GM10248 (cell line): ENCODE results near the gene AP3M1.

Source experiments
- CTCF ChIA-PET: fragments of 300-600 bp; sonication (Branson Sonifier 250); formaldehyde crosslinking; extraction: SDS; loops from one replicate; lab custom pipeline; 2021; ENCODE audit warnings: antibody characterized with exemption; lab: Yijun Ruan, JAX
- POLR2A ChIA-PET: fragments of 350-650 bp; sonication (Branson Sonifier 250); formaldehyde crosslinking; extraction: SDS; loops from one replicate; lab custom pipeline; 2020; ENCODE audit warnings: antibody characterized with exemption; lab: Yijun Ruan, JAX
- DNase-seq: peaks from one replicate; pipeline ENCODE4 v3.0.0; 2012; ENCODE audit errors: extremely low spot score
- CTCF ChIP-seq: IDR thresholded peaks from 2 replicates; pipeline ENCODE4 v1.5.1; 2012; ENCODE audit warnings: mild to moderate bottlenecking, low read depth; ENCODE audit errors: extremely low read depth, missing control alignments, control extremely low read depth

Gene AP3M1

DNA sequence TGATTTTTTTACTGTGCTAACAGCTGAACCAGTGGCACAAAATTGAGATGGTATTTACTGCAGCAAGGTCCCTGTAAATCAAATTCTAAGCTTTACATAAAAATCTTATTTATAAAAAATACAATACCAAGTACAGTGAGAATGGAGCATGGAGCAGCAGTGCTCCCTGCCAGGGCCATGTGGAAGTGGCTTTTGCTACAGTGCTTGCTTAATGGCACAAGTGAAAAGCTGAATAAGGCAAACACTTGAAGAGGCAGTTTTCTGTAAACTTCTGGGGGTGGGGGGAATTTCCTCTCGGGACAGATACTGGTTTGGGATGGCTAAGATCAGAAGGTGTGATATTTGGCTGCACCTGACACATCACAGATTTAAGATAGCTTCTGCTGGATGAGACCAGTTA is 27.5 kb downstream of the AP3M1 start:
- POLR2A ChIA-PET: interaction anchor here (0.6 kb wide), 1 partner anchor 34 kb away, joined by 3 read pairs; no protein-coding TSS in a partner anchor
- DNase-seq: no peak

DNA sequence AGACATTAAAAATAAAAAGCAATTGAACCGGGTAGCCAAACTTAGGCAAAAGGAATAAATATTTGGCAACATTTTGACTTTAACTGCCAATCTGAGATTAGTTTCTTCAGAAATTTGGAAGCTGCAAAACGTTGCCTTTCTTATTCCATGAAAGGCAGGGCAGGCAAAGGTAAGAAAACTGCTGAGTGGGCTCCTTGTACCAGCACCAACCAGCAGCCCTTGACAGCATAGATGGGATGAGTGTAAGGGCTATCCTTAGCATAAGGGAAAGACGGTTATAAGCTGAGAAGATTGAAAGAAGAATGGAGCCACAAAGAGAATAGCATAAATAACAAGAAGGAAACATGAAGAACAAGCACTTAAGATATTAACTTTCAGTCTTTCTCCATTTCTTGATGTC is 28.6 kb downstream of the AP3M1 start:
- DNase-seq: no peak
- no peak for TF ChIP-seq CTCF
- CTCF ChIA-PET: interaction anchor here (5.3 kb wide), 1 partner anchor 17 kb away, joined by 31 read pairs; no protein-coding TSS in a partner anchor
- POLR2A ChIA-PET: no interaction called here

More for the DNA sequence above, 27.5 kb downstream of the AP3M1 start:
- TF ChIP-seq CTCF: no peak
- CTCF ChIA-PET: interaction anchor here (0.8 to 5.3 kb wide), 6 partner anchors 10 to 50 kb away, joined by 3 to 31 read pairs (median 4); no protein-coding TSS in a partner anchor

DNA sequence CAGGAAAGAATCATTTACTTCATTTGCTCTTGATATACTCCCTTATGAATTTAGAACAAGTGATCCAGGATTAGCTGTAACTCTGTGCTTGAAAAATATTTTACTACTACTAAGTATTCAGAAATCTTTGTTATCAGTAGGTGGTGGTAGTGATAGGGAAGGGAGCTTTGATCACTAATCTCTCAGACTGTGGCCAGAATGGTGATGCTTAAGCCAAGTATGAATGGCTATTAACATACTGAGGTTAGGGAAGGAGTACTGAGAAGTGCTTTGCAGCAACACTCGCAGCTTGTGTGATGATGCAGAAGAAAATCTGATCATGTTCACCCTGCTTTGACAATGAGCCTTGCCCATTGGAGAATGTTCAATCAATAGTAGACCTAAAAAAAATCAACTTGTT is 29.3 kb downstream of the AP3M1 start:
- ChIA-PET CTCF (no interaction called here), POLR2A (no interaction called here)
- no peak for TF ChIP-seq CTCF
- DNase-seq: no peak

DNA sequence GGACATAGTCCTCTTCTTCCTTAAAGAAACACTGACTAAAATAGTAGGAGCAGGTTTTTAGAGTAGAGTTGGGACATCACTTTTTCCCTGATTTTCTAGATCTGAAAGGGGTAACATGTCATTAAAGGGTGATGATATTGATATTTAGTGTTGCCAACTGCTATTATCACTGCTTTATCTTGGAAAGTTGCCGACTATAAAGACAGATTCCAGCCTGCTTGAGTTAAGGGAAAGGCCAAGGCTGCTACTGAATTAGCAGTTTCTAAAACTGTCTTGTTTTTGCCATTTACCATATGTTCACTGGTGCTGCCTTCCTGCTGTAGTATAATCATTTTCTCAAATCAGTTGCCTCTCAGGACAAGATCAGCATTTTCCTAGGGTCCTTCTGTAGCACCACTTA is 29.7 kb downstream of the AP3M1 start:
- ChIA-PET CTCF (no interaction called here), POLR2A (no interaction called here)
- no peak for DNase-seq
- TF ChIP-seq CTCF: no peak

DNA sequence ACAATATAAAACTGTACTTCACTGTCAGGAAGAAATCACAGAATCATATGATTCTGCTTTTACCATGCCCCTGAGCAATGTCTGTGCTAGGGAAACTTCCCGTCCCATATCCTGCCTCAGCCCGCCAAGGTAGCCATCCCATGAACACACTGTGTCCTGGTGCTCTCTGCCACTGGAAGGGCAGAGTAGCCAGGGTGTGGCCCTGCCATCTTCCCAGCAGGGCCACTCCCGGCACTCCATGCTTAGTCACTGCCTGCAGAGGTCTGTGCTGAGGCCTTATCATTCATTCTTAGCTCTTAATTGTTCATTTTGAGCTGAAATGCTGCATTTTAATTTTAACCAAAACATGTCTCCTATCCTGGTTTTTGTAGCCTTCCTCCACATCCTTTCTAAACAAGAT is 31.8 kb downstream of the AP3M1 start:
- ChIA-PET POLR2A (no interaction called here), CTCF (interaction anchor here (0.8 to 3.0 kb wide), 4 partner anchors 10 to 38 kb away, joined by 3 to 14 read pairs (median 5); no protein-coding TSS in a partner anchor)
- no peak for TF ChIP-seq CTCF
- no peak for DNase-seq

DNA sequence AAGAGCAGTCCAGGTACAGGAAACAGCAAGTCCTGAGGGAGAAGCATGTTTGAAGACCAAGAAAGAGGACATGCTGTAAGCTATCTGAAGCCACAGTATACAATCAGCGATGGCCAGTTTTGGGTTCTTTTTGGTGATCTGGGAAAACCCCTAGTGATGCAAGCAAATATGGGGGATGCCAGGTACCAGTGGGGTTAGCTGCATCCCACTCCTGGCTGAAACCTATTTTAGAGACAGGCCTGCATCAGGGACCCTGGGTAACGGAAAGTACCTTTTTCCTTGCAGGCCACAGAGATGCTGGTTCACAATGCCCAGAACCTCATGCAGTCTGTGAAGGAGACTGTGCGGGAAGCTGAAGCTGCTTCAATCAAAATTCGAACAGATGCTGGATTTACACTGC is 32.9 kb downstream of the AP3M1 start:
- CTCF ChIA-PET: interaction anchor here (0.9 to 3.0 kb wide), 6 partner anchors 9 to 178 kb away, joined by 3 to 14 read pairs (median 4); no protein-coding TSS in a partner anchor
- TF ChIP-seq CTCF: no peak
- DNase-seq: peak; percentile 39
- POLR2A ChIA-PET: no interaction called here
